Renal pelvis (tissue), 4 donors: ENCODE data around the gene SGSM1. TPM values are rescaled to one million over a fixed set of nuclear protein-coding genes. Genes with fewer than 3 reads are reported as not detected.
"Not testable (repeated sequence)": the region's sequence is repeated elsewhere in the genome, so short reads cannot be mapped to it uniquely, and the experiment has no call there.

Experiments
- DNase-seq: peaks from one replicate; pipeline ENCODE4 v3.0.0-alpha.2; 2013
- polyA plus RNA-seq, 3 donors: library from polyadenylated mRNA; unstranded; fragments of 120-200 nt; gene quantifications; one replicate each; pipeline ENCODE4 v1.2.1, GENCODE V29; 2013; ENCODE audit not compliant: insufficient read length in 3 of 3

The SGSM1 gene
- polyA plus RNA-seq, 3 donors, result 2.0 to 3.4 (median 2.4) TPM

- no peak for DNase-seq
These were observed 28.0 kb downstream of the SGSM1 start for GRCh38 chr22:24833881-24834495.

DNA sequence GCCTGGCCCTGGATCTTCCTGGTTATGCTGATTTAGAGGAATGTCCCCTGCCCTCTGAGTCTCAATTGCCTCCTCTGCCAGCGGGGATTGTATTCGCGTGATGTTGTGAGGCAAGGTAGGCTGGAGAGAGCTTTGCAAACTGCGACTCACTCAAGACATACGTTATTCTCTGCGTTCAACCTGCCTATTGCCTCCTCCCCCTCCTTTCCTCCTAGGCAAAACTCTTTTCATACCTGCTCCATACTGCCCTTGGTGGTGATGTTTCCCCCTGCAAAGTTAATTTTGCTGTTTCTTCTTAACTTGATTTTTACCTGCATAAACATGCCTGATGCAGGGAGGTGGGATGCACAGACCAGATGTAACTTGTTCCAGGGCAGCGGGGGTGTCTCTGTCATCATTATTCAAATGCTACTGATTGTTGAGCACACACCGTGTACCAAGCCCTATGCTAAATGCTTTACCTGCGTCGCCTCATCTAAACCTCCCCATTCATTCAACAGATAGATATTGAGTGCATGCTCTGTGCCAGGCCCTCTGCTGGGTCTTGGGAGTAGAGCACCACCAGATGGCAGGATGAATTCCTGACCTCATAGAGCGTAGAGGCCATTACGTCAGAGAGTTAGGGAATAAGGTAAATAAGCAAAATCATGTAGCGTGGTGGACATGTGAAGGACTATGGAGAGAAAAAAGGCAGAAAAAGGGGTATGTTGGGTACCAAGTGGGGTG is 29.0 kb downstream of the SGSM1 start:
- no peak for DNase-seq

- no peak for DNase-seq
These were observed 30.3 kb downstream of the SGSM1 start for GRCh38 chr22:24836282-24836681.

DNA sequence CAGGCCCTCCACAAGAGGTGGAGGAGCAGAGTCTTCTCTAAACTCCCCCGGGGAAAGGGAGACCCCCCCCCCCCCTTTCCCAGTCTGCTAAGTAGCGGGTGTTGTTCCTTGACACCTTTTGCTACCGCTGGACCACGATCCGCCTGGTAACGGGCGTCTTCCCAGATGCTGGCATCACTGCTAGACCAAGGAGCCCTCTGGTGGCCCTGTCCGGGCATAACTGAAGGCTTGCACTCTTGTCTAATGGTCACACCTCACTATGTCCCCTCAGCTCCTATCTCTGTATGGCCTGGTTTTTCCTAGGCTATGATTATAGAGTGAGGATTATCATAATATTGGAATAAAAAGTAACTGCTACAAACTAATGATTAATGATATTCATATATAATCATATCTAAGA is 31.5 kb downstream of the SGSM1 start:
- DNase-seq, result not testable (repeated sequence)

DNA sequence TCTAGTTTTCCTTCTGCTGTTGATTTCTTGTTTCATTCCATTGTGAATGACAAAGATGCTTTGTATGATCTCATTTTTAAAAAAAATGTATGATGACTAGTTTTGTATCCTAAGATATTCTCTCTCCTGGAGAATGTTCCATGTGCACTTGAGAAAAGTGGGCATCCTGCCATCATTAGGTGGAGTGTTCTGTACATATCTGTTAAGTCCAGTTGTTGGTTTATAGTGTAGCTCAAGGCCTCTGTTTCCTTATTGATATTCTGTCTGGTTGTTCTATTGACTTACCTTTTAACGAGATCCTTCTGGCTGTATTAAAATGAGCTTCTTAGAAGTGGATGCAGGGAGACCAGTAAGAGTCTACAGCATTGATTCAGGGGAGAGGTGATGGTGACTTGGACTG is 35.2 kb downstream of the SGSM1 start:
- DNase-seq, result no peak

DNA sequence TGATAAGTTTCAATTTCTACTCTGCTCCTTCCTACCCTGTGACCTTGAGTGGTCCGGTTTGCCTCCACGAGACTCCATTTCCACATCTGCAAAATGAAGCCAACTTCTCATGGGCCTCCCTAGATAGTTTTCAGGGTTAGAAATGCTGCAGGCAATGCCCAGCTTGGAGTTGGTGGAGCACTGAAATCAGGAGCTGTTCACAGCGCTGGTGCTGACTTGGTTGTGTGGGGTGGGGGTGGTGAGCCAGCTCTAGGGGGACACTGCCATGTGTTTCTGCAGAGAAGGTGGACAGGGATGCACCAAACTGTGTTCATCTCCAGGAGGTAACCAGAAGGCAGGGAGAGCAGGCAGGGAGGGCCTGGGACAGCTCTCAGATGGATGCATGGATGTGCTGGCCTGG is 37.0 kb downstream of the SGSM1 start:
- peak; percentile 2 for DNase-seq

DNA sequence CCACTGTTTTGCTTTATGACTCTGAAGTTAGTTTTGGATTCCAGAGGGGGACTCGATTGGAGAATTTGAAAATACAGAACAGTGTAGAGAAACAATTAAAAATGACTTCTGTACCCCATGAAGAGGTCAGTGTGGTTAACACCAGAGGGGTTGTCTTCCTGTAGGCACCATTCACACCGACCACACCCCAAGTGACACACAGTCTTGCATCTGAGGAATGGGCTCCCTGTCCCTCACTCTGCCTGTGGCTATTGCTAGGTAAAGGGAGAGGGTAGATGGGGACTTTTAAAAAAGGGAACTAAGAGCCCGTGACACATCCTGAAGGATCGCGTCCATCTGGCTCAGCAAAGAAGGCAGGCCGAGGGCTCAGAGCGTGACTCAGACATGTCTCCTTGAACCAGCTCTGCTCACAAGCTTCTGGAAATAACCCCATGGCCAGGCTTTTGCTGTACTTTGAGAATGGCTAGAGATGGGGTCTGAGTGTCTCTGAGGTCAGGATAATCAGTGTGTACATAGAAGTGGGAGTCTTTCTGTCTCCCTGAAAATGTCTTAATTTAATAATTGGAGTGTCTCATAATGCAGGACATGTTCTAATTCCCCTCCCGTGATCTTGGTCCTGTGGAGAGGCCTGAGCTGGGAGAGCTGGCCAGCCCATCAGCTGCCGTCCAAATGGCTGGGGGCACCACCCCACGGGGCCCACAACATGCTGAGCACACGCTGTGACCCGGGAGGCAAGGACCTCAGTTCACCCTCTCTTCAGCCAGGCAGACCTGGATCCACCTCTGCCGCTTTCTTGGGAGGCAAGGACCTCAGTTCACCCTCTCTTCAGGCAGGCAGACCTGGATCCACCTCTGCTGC is 39.3 kb downstream of the SGSM1 start:
- no peak for DNase-seq

DNA sequence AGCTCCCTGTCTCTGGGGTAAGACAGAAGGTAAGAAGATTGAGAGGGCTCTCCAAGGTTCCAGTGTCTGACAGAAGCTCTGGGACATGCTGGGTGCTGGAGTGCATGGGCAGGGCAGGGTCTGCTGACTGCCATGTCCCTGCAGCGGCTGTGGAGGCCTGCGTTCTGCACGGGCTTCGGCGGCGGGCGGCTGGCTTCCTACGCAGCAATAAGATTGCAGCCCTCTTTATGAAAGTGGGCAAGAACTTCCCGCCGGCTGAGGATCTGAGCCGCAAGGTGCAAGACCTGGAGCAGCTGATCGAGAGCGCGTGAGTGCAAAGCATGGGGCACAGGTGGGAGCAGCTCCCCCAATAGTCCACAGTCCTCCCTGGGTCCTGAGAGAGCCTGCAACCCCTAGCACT is 41.5 kb downstream of the SGSM1 start:
- no peak for DNase-seq

DNA sequence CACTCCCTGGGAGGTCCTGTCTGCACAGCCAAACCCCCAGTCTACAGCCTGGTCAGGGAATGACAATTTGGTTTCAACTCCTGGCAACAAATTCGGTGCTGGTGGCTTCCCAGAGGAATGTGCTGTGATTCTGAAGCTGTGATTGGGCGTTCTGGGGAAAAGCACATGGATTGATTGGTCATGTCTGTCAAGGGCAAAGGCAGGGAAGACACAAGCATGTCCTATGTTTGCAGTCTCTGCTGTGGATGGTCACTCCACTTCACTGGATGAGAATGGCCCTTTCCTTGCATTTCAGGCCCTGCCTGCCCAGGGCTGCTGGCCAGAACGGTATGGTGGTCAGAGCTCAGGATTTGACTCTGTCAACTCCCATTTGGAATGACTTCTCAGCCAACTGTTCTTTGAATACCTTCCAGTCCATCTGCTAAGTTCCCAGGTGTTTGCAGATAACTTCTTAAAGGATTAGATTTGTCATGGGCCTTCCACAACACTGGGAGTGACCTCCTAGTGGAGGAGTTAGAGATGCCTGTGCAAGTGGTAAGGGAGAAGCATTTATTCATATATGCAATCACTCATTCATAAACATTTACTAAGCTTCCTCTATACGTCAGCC is 42.7 kb downstream of the SGSM1 start:
- DNase-seq, result no peak

DNA sequence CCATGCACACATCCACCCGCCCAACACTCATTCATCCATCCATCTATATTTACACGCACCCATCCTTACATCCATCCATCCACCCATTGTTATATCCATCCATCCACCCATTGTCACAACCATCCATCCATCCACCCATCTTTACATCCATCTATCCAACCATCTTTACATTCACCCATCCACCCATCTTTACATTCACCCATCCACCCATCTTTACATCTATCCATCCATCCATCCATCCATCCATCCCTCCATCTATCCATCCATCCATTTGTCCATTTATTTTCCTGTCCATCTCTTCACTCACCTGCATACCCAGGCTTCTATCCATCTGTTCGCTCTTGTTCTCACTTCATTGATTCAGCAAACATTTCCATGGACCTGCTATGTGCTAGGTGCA is 49.8 kb downstream of the SGSM1 start:
- DNase-seq, result no peak

DNA sequence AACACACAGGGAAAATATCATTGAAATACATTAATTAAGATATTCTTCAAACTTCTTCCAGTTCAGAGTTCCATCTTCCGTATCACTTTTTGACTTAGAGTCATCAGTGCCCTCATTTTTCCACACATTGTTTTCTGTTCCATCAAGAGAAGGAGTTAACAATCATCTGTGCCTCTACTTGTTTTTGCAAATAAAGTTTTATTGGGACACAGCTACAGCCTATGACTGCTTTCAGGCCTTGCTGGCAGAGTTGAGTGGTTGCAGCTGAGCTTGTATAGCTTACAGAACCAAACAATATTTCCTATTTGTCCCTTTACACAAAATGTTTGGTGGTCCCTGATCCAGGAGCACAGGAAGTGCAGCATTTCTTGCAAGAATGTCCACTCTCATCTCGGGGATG is 51.6 kb downstream of the SGSM1 start:
- no peak for DNase-seq

GRCh38 chr22:24859587-24859986 is 53.6 kb downstream of the SGSM1 start:
- no peak for DNase-seq

DNA sequence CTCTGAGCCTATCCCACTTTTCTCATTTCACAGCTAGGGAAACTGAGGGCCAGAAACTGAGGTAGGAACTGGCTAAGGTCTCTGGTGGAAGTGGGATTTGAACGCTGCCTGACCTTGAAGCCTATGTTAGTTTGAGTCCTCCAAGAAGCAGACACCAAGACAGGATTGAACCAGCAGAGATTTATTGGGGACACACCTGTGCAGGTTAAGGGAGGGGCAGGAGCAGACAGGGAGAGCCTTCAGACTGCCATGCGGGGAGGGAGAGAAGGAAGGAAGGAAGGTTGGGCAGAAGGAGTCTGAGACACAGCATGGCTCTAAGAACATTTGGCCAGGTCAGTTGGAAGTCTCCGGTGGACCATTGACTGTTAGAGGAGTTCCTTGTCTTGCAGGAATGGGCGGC is 59.5 kb downstream of the SGSM1 start:
- no peak for DNase-seq

- DNase-seq, result no peak
These were observed 61.5 kb downstream of the SGSM1 start for GRCh38 chr22:24867323-24868022.

DNA sequence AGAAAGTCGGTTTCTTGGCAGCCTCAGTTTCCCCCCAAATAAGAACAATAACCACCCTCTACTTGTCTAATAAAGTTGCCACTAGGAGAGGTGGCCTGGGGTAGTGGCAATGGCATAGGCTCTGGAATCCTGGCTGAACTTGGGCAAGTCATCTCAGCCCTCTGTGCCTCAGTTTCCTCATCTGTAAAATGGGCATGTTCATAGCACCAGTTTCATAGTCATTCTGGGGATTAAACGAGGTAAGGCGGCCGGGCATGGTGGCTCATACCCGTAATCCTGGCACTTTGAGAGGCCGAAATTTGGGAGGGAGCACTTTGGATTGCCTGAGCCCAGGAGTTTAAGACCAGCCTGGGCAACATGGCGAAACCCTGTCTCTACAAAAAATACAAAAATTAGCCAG is 63.0 kb downstream of the SGSM1 start:
- no peak for DNase-seq

GRCh38 chr22:24871611-24872205 is 65.7 kb downstream of the SGSM1 start:
- no peak for DNase-seq

- DNase-seq, result no peak
These were observed 67.2 kb downstream of the SGSM1 start for GRCh38 chr22:24873226-24873625.

DNA sequence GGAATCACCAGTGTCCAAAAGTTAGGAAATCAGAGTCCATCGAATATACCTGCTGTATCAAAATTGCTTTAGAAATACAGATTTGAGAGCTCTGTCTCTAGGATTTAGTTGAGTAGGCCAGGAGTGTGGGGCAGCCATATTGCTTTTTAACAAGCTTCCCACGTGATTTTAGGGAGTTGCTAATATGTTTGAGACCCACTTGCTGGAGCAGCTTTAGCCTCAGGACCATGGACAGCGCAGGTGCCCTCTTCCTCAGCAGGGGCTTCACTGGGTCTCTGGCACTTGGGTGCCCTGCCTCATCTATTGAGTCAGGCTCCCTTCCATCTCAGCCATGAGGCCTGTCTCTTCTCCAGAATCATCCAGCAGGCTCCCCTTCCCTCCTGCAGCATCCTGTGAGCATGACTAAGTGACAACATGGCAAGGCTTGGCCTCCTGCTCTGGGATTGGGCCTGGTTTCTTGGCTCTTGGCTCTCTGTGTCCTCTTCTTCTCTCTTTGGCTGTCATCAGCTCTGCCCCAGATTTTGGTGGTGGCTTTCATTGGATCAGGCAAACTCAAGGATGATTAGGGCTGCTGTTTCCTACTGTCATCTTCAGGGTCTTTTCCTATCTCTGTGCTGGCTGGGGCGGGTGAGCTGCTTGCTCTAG is 70.0 kb downstream of the SGSM1 start:
- DNase-seq, result peak; percentile 66

- DNase-seq, result no peak
These were observed 70.7 kb downstream of the SGSM1 start for GRCh38 chr22:24876700-24877099.

- DNase-seq, result no peak
These were observed 73.0 kb downstream of the SGSM1 start for GRCh38 chr22:24878969-24879368.

- DNase-seq, result no peak
These were observed 77.4 kb downstream of the SGSM1 start for GRCh38 chr22:24883432-24883831.
